Colonic mucosa (tissue), 4 donors: ENCODE measurements around the gene TMEM94. TPM values are rescaled to one million over a fixed set of nuclear protein-coding genes. Genes with fewer than 3 reads are reported as not detected.
A peak's percentile ranks its signal among the peaks of the same experiment; 100 is the strongest.

Source experiments
- DNase-seq: peaks from one replicate; pipeline ENCODE4 v3.0.0-alpha.2; 2020
- H3K27ac ChIP-seq: fragments of 200-600 bp; one replicate; pipeline ENCODE4 v1.8.0; 2021
- H3K27me3 ChIP-seq: fragments of 200-600 bp; one replicate; pipeline ENCODE4 v1.8.0; 2021
- H3K36me3 ChIP-seq: fragments of 200-600 bp; one replicate; pipeline ENCODE4 v1.8.0; 2021
- H3K4me1 ChIP-seq: fragments of 200-600 bp; one replicate; pipeline ENCODE4 v1.8.0; 2021; ENCODE audit warnings: mild to moderate bottlenecking
- H3K4me3 ChIP-seq: fragments of 200-600 bp; one replicate; pipeline ENCODE4 v1.8.0; 2021
- H3K9ac ChIP-seq, 2 donors: one replicate each; pipeline ENCODE4 v1.7.0; 2013; ENCODE audit warnings: control low read depth in 2 of 2, low read depth in 2 of 2, low read length in 2 of 2
- H3K9me3 ChIP-seq: fragments of 200-600 bp; one replicate; pipeline ENCODE4 v1.8.0; 2021
- CTCF ChIP-seq: fragments of 200-600 bp; IDR thresholded peaks from one replicate; pipeline ENCODE4 v1.8.0; 2022; ENCODE audit warnings: antibody characterized with exemption, mild to moderate bottlenecking
- intact Hi-C: fragments of 100-400 bp; cut with DNase I; formaldehyde crosslinking; loops from one replicate; pipeline ENCODE4 v1.14.1; 2022
- total RNA-seq, 2 donors: library from RNA; stranded (reverse); fragmentation: NEBNext Ultra II Directional in 1 of 2; extraction: Animal tissue kit (Norgen Biotek cat#: 25700) in 1 of 2; gene quantifications; one replicate each; pipeline ENCODE4 v1.2.1, GENCODE V29; 2021
- donor health status: healthy.
- donor health status: DM: no; HTN: no; CAD: no.
- donor health status: DM: no; HTN: no; CAD: no.

The TMEM94 gene
- total RNA-seq, 2 donors from 2014 or later, result 88.3 to 95.7 TPM

- Histone ChIP-seq H3K4me3 (no peak overlapping the region), H3K9me3 (no peaks in the 10 kb centered on the region), H3K4me1 (no peaks in the 10 kb centered on the region), H3K36me3 (no peaks in the 10 kb centered on the region), H3K27me3 (no peaks in the 10 kb centered on the region), H3K9ac (no peak overlapping the region), H3K27ac (no peak overlapping the region)
- intact Hi-C loops, result no loop called here
- no peak for DNase-seq
- TF ChIP-seq CTCF, result no peak
Observed at GRCh38 chr17:75414488-75414887, 41.9 kb upstream of the TMEM94 start.

GRCh38 chr17:75416006-75416405 lies 40.4 kb upstream of the TMEM94 start:
- H3K36me3 ChIP-seq, result no peaks in the 10 kb centered on the region
- intact Hi-C loops, result no loop called here
- no peaks in the 10 kb centered on the region for H3K27me3 ChIP-seq
- no peak overlapping the region for H3K9ac ChIP-seq
- no peak for TF ChIP-seq CTCF
- H3K4me1 ChIP-seq, result no peaks in the 10 kb centered on the region
- H3K27ac ChIP-seq, result no peak overlapping the region
- no peaks in the 10 kb centered on the region for H3K9me3 ChIP-seq
- no peak for DNase-seq
- H3K4me3 ChIP-seq, result no peak overlapping the region

GRCh38 chr17:75417054-75417580 lies 39.3 kb upstream of the TMEM94 start:
- no peak for DNase-seq
- H3K27ac ChIP-seq, result no peak overlapping the region
- H3K9me3 ChIP-seq, result no peaks in the 10 kb centered on the region
- H3K36me3 ChIP-seq, result no peaks in the 10 kb centered on the region
- no peak for TF ChIP-seq CTCF
- intact Hi-C loops, result no loop called here
- H3K27me3 ChIP-seq, result no peaks in the 10 kb centered on the region
- no peak overlapping the region for H3K4me3 ChIP-seq
- no peak overlapping the region for H3K9ac ChIP-seq
- no peaks in the 10 kb centered on the region for H3K4me1 ChIP-seq

- no peaks in the 10 kb centered on the region for H3K9me3 ChIP-seq
- H3K27ac ChIP-seq, result no peak overlapping the region
- H3K27me3 ChIP-seq, result no peaks in the 10 kb centered on the region
- no peak overlapping the region for H3K9ac ChIP-seq
- TF ChIP-seq CTCF, result no peak
- H3K36me3 ChIP-seq, result no peaks in the 10 kb centered on the region
- H3K4me3 ChIP-seq, result no peak overlapping the region
- DNase-seq, result no peak
- intact Hi-C loops, result no loop called here
- no peaks in the 10 kb centered on the region for H3K4me1 ChIP-seq
Observed at GRCh38 chr17:75418531-75418930, 37.9 kb upstream of the TMEM94 start.

GRCh38 chr17:75428543-75429469 lies 27.6 kb upstream of the TMEM94 start:
- no peaks in the 10 kb centered on the region for H3K4me1 ChIP-seq
- peak overlapping the region; percentile 41 for H3K27ac ChIP-seq
- no peaks in the 10 kb centered on the region for H3K27me3 ChIP-seq
- TF ChIP-seq CTCF, result no peak
- H3K9ac ChIP-seq, result peak overlapping the region in 1 of 2 donors; percentile 36
- DNase-seq, result no peak
- no peak overlapping the region for H3K4me3 ChIP-seq
- no peaks in the 10 kb centered on the region for H3K9me3 ChIP-seq
- no peaks in the 10 kb centered on the region for H3K36me3 ChIP-seq
- intact Hi-C loops, result loop anchor here (5.0 kb wide), 2 partner anchors 83 to 158 kb away; partner anchors contain the start of gene MYO15B
